IMR-90 (cell line): ENCODE results near the gene HSFX2.

Experiments
- ELK1 ChIP-seq: fragments of 150-350 bp; IDR thresholded peaks from 2 replicates; pipeline ENCODE4 v1.6.1; 2016; ENCODE audit warnings: low read depth, mild to moderate bottlenecking, low read length, moderate library complexity, borderline replicate concordance
- MAFK ChIP-seq: IDR thresholded peaks from 2 replicates; pipeline ENCODE4 v1.6.1; 2012; ENCODE audit warnings: low read depth, low read length, improper control_type of control experiment
- SMC3 ChIP-seq: fragments of 150-350 bp; IDR thresholded peaks from 2 replicates; pipeline ENCODE4 v1.6.1; 2016; ENCODE audit warnings: low read depth, mild to moderate bottlenecking, antibody characterized with exemption, low read length, moderate library complexity
- TF ChIP-seq, protein P1 (sequence below): conservative IDR thresholded peaks from 2 replicates; pipeline ENCODE4 v1.5.1; 2012; ENCODE audit warnings: mild to moderate bottlenecking, low read depth, low read length, improper control_type of control experiment

DNA sequence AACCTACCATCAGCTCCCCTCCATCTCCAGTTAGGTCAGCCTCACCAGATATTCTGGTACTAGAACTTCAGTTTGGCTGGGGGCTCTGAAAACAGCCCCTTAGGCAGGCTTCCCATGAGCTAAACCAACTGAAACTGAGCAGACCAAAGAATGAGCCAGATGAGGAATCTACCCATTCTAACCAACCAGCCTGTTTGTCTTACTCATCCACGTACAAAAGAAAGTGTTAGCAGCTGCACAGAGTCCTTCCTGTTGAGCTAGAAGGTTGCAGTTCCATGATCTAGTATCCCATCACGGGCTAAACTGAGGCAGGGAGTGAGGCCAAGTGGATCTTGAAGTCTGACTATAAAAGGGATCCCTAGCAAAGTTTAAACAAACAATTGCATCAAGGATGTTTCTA lies 25.3 kb downstream of the HSFX2 start:
- TF ChIP-seq, protein P1, sequence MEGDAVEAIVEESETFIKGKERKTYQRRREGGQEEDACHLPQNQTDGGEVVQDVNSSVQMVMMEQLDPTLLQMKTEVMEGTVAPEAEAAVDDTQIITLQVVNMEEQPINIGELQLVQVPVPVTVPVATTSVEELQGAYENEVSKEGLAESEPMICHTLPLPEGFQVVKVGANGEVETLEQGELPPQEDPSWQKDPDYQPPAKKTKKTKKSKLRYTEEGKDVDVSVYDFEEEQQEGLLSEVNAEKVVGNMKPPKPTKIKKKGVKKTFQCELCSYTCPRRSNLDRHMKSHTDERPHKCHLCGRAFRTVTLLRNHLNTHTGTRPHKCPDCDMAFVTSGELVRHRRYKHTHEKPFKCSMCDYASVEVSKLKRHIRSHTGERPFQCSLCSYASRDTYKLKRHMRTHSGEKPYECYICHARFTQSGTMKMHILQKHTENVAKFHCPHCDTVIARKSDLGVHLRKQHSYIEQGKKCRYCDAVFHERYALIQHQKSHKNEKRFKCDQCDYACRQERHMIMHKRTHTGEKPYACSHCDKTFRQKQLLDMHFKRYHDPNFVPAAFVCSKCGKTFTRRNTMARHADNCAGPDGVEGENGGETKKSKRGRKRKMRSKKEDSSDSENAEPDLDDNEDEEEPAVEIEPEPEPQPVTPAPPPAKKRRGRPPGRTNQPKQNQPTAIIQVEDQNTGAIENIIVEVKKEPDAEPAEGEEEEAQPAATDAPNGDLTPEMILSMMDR: no peak
- TF ChIP-seq SMC3: no peak
- no peak for TF ChIP-seq MAFK
- TF ChIP-seq ELK1: no peak
